Activated CD8-positive, alpha-beta memory T cell treated with anti-CD3 and anti-CD28 coated beads, Interleukin-2, amount 50 U/mL, for 1 hour (primary cell): ENCODE results near the gene GOLIM4.
"Not testable (repeated sequence)": the region's sequence is repeated elsewhere in the genome, so short reads cannot be mapped to it uniquely, and the experiment has no call there.

Source experiments
- DNase-seq: peaks from one replicate; pipeline ENCODE4 v3.0.0-alpha.2; 2020; ENCODE audit errors: extremely low read depth

The GOLIM4 gene, protein sequence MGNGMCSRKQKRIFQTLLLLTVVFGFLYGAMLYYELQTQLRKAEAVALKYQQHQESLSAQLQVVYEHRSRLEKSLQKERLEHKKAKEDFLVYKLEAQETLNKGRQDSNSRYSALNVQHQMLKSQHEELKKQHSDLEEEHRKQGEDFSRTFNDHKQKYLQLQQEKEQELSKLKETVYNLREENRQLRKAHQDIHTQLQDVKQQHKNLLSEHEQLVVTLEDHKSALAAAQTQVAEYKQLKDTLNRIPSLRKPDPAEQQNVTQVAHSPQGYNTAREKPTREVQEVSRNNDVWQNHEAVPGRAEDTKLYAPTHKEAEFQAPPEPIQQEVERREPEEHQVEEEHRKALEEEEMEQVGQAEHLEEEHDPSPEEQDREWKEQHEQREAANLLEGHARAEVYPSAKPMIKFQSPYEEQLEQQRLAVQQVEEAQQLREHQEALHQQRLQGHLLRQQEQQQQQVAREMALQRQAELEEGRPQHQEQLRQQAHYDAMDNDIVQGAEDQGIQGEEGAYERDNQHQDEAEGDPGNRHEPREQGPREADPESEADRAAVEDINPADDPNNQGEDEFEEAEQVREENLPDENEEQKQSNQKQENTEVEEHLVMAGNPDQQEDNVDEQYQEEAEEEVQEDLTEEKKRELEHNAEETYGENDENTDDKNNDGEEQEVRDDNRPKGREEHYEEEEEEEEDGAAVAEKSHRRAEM

DNA sequence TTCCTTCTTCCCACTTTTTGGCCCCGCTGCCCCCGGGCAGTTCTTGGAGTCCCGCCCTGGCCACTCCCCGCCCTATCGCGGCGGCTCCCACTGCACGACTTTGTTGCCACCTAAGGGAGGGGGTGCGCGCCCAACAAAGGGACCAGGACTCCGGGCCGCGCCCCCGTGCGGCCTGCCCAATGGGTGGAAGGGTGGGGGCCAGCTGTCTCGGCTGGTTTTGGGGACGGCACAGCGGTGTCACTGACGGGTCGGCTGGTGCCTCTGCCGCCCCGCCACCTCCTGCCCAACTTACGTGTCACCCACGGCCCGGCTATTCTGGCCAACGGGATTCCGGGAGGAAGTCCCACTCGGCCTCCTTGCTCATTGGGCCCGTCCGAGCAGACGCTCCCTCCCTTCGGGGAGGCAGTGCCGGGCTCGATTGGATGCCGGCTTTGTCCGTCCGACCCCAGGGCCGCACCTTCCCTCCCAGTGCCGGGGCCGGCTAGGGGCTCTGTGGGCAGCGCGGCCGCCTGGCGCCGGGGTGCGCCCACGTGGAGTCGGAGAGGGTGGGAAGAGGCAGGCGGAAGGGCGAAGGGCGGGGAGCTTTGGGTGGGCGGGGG lies at the start of gene GOLIM4:
Gene GOLIM4, minus strand, starts transcription at position 314 of the 599 bp plus-strand sequence. CDS start 639 bp downstream, outside the sequence.
- DNase-seq, result no peak

DNA sequence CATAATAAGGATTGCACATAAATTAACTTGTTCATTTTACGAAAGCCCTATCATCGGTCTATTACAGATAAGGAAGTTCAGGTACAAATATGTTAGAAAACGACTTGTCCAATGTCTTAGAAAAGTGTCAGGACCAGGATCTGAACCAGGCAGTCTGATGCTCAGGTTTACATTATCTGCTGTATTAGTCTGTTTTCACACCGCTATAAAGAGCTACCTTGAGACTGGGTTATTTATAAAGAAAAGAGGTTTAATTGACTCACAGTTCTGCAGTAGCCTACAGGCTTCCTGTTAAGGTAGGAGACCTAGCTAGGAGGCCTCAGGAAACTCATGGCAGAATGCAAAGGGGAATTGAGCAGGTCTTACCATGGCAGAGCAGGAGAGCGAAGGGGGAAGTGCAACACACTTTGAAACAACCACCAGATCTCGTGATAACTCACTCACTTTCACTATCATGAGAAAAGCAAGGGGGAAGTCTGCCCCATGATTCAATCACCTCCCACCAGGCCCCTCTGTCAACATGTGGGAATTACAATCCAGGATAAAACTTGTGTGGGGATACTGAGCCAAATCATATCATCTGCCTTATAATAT lies 45.8 kb upstream of the GOLIM4 start:
- no peak for DNase-seq

DNA sequence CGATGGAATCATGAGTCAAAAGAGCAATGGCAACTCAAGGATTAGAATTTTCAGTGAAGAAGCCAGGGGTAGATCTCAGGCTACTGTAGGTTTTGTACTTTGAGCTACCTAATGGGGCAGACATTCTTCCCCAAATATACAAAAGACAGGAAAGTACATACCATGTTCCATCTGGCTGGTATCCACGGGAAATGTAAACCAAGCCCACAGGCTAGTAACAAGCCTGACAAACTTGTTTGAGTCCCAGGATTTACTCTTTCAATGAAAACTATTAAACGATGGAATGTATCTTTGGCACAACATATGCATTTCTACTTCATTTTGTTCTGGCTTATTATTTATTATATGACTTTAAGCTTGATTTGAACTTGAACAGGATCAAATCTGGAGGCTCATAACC lies 44.2 kb upstream of the GOLIM4 start:
- no peak for DNase-seq

DNA sequence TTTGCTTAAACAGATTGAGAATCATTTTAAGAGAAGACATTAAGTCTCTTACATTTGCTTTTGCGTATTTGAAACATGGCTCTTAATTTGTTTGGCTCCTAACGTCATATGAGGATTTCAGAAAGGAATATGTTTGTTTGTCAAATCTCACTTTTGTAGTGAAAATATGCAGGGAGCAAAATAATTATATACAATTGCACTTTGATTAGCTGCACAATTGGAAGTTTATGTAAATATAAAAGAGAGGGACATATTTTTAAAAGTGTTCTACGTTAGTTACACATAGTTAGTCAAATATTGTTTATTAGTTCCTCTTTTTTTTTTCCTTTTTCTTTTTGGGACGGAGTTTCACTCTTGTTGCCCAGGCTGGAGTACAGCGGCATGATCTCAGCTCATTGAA lies 42.7 kb upstream of the GOLIM4 start:
- no peak for DNase-seq

DNA sequence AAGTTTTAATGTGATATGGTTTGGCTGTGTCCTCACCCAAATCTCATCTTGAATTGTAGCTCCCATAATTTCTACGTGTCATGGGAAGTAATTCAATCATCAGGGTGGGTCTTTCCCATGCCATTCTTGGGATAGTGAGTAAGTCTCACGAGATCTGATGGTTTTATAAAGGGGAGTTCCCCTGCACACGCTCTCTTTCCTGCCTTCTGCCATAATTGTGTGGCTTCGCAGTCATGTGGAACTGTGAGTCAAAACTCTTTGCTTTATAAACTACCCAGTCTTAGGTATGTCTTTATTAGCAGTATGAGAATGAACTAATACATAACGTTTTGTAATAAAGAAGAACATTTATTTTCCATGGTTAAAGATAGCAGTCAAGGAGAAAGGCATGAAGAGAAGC lies 39.2 kb upstream of the GOLIM4 start:
- DNase-seq, result no peak

DNA sequence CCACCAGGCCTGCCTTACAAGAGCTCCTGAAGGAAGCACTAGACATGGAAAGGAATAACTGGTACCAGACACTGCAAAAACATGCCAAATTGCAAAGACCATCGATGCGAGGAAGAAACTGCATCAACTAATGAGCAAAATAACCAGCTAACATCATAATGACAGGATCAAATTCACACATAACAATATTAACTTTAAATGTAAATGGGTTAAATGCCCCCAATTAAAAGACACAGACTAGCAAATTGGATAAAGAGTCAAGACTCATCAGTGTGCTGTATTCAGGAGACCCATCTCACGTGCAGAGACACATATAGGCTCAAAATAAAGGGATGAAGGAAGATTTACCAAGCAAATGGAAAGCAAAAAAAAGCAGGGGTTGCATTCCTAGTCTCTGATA lies 34.5 kb upstream of the GOLIM4 start:
- not testable (repeated sequence) for DNase-seq

DNA sequence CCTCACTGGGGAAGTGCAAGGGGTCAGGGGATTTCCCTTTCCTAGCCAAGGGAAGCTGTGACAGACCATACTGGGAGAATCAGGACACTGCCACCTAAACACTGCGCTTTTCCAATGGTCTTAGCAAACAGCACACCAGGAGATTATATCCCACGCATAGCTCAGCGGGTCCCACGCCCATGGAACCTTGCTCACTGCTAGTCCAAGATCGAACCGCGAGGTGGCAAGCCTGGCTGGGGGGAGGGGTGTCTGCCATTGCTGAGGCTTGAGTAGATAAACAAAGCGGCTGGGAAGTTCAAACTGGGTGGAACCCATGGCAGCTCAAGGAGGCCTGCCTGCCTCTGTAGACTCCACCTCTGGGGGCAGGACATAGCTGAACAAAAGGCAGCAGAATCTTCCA lies 32.7 kb upstream of the GOLIM4 start:
- not testable (repeated sequence) for DNase-seq

DNA sequence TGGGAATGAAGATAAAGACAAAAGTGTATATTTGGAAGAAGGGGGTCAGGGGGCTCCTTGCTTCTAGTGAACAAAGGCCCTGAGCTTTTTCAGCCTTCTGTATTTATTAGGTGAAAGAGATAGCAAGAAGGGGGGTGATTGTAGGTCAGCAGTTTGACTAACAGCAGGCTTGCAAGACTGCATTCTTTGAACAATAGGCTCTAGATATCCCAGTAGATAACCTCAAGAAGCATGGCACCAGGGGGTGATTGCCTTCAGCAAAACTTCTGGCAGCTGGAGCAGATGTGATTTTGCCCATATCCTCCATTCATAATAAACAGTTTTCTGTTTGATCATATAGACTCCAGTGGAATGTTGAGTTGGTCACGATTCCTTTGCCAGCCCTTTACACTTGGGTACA lies 31.7 kb upstream of the GOLIM4 start:
- DNase-seq, result no peak

DNA sequence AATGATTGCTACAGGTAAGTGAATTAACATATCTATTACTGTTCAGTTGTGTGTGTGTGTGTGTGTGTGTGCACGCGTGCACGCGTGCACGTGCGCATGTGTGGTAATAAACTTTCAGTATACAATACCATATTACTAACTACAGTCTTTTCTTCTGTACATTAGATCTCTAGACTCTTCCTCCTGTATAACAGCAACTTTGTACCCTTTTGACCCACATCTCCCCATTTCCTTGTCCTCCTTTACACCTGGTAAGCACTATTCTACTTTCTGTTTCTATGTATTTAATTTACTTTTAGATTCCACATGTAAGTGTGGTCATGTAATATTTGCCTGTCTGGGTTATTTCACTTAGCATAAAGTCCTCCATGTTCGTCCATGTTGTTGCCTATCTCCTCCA lies 29.1 kb upstream of the GOLIM4 start:
- DNase-seq, result no peak

DNA sequence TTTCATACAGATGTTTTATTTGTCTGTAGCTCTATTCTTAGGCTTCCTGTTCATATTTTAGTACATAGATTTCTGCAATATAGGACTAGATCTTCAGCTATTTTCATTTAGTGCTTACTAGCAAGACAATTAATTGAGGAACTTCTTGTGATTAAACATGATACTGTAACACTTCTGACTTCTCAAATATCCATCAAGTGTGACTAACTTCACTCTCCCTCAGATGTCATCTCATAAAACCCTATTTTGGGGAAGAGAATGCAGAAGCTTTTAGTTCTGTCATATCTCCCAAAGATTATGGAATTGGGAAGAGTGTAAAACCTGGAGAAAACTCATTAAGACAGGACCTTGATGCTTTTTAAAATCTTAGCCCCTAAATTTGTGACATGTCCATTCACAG lies 28.6 kb upstream of the GOLIM4 start:
- no peak for DNase-seq

DNA sequence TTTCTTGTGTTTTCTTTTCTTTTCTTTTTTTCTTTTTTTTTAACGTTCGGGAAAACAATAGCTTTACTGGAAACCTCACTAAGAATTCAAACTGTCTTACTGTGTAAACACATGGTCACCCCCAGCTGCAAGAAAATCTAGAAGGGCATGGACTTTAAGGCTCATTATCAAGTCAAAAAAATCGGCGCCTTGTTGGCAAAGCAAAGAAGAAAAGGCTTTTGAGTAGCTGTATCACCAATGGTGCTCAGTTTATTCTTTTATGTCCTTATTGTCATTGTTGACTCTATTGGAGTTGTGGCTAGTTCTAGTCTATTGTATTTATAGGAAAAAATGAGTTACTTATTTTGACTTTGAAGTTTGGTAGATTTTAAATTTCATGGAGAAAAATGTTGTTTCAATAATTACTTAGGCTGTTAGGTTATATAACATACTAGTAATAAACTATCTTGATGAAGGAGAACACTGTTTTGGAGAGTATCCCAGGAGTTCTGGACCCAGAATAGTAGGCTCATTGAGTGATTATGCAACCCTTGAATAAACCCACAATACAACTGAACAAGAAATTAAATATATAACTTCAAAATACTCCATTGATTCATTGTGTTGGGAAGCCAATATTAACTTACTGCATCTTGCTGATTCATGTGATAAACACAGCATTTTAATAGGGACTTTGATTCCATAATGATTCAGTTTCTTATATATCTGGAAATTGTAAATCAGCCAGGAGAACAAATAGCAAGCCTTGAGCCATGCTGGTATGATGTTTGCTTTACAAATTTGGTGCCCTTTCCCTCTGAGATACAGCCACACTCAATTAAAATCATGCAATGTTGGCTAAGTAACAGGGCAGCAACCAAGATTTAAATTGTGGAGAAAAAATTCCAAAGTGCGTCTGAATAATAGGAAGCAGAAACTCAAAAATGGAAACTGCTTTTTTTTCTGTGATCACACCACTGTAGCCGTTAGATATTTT lies 27.8 kb upstream of the GOLIM4 start:
- DNase-seq, result no peak

DNA sequence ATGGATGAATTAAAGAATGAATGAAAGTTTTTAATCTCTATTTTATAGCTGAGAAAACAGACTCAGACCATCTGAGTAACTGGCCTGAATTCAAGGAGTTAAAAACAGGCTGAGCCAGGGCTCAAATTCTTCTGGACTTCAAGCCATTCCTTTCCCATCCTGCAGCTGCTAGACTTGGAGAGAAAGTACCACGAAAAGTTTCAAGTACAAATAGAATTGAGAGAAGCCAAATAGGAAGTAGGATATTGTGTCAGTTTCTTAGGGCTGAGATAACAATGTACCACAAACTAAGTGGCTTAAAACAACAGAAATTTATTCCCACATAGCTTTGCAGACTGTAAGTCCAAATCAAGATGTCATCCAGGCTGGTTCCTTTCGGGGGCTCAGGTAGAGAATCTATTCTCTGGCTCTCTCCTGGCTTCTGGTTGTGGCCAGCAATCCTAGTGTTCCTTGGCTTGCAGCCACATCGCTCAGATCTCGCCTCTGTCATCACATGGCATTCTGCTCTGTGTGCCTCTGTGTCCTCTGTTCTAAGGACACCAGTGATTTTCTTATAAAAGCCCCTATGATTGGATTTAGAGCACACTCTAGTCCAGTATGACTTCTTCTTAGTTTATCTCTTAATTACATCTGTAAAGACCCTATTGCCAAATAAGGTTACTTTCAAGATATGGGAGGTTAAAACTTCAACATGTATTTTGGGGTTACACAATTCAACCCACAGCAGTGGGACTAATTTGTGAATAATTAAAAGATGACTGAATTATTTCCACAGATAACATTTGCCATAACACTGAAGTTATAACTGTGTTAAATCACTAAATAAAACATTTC lies 25.7 kb upstream of the GOLIM4 start:
- no peak for DNase-seq

DNA sequence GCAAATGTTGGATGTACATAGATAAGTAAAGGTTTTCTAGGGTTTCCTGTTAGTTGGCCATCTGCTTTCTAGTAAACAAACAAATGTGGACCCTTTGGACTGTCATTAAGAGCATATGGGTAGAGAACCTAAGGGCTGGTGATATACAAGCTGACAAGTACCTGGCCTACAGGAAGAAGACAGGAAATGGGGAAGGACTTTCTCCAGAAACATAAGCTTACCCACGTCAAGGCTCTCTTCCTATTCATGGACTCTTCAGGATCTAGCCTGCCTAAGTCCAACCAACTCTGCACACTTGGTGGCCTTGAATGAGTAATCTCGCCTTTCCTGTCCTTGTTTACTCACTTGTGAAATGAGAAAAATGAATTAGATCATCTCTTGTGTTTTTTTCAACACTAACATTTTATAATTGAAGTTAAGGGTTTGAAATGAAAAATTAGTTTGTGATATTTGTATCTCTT lies 22.2 kb upstream of the GOLIM4 start:
- DNase-seq, result no peak

DNA sequence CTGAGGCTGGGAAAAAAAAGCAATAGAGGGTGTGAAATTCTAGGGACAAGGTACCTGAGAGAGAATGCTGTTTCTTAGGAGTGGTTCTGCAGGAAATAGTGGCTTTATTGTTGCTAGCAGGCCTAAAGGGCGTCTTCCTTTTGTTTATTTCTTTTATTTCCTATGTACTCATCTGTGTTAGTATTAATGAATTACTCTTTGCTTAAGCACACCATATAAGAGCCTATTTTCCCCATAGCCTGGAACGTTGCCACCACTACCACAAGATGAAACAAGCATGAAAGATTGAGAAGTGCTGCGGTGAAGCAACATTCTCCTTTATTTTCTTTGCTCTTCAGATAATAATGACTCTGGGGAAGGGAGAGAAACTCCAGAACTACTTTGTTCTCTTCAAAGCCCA lies 21.3 kb upstream of the GOLIM4 start:
- no peak for DNase-seq

DNA sequence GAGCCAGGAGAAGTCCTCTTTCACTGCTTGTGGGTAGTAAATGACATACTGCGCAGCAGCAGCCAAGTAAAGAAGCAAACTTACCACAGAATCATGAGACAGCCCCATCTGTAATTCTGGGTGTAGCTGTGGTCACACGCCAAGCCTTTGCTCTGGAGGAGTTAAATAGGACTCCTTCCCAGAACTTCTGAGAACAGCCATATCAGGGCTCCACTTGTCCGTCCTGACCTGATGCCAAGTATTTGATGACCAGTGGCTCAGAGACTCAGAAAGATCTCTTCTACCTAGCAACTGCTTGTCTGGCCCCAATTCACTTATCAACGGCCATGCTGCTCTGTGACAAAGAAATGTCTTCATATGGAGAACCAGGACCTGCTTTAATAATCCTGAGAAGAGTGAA lies 20.6 kb upstream of the GOLIM4 start:
- no peak for DNase-seq

DNA sequence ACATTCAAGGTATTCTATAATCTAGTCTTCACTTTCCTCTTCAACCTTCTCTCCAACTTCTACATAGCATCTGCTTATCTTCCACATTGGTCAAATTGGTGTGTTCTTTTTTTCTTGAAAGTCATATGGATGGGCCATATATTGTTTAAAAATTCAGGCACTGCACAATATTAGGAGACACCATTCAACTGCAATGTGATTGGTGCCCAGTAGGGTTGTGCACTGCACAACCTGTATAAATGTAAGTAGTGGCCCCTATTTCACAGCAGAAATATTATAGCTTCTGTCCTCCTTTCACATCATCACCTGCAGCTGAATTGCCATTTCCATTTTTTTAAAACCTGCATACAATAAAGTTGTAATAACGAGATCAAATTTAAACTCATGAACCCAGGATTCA lies 18.1 kb upstream of the GOLIM4 start:
- no peak for DNase-seq

DNA sequence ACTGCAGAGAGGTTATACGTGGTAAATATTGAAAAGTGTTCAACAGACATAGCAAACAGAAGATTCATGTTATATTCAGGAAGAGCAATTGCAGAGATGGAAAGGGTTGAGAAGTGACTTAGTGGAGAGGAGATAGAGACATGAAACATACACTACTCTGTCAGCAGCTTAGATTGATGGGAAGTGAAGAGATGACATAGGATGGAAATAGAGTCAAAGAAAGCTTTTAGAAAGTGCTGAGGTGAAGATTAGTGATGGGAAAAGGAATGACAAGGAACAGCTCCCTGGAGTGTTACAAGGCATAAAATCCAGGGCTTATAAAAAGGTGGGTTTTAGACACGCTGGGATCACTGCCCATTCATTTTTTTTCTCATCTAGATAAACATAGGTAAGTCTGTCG lies 17.2 kb upstream of the GOLIM4 start:
- DNase-seq, result no peak

DNA sequence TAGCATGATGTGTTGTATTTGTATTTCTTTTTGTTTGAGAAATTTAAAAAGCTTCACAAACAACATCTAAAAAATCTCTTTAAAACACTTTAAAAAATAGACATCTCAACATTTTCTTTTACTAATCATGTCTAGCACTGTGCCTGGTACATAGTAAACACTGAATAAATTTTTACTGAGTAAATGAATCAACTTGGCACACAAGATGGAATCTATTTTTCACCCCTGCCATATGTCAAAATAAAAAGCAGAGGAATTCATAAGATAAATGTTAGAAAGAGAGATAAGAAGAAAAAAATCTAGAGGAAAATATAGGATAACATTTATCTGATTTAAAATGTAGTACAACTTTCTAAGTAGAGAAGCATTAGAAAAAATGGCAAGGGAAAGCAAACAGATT lies 8.6 kb upstream of the GOLIM4 start:
- no peak for DNase-seq

DNA sequence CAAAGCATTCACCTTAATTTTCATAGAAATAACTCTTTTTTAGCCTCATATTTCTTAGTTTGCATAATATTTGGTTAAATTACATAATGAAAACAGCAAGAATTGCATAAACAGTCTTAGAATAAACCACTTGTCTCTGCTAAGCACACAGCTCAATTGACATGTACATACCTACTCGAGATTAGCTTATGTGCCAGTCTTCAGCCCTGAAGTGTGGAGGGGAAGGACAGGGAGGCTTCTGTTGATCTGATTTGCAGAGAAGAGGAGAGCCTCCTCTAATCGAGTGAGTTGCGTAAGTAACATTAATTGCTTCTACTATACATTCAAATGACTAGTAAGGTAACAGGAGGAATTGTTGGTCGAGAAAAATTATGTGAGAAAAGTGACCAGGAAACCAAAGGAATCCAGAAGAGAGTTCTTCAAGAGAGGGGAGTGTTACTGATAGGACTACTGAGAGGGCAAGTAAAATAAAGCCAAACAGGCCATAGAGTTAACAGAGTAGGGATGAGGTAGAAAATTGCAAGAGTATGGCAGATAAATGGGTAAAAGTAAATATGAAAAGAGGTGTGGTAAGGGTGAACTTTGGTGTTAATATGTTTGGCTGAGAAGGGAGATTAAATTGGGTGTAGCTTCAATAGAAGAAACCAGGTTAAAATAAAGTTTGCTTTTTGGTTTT lies 7.1 kb upstream of the GOLIM4 start:
- DNase-seq, result no peak
